DMS53 treated with DMSO at 0.1 percent for 48 hours (cell line): ENCODE results near the gene CDK19.
A peak's percentile ranks its signal among the peaks of the same experiment; 100 is the strongest.

ENCODE experiments used
- DNase-seq: peaks from one replicate; lab custom pipeline; 2025; ENCODE audit not compliant: unreplicated experiment; lab: John Stamatoyannopoulos, UW

Gene CDK19

DNA sequence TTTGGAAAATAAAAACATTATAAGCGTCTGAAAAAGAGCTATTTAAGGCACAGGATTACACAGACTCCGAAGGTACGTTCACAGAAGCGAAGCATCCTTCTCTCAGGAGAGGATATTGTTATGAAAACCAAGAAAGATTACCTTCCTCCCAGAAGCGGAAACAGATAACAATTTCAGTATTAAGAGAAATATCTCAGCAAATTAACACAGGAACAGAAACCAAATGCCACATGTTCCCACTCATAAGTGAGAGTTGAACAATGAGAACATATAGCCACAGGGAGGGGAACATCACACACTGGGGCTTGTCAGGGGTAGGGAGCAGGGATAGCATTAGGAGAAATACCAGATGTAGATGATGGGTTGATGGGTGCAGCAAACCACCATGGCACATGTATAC is 109.7 kb downstream of the CDK19 start:
- DNase-seq: no peak

DNA sequence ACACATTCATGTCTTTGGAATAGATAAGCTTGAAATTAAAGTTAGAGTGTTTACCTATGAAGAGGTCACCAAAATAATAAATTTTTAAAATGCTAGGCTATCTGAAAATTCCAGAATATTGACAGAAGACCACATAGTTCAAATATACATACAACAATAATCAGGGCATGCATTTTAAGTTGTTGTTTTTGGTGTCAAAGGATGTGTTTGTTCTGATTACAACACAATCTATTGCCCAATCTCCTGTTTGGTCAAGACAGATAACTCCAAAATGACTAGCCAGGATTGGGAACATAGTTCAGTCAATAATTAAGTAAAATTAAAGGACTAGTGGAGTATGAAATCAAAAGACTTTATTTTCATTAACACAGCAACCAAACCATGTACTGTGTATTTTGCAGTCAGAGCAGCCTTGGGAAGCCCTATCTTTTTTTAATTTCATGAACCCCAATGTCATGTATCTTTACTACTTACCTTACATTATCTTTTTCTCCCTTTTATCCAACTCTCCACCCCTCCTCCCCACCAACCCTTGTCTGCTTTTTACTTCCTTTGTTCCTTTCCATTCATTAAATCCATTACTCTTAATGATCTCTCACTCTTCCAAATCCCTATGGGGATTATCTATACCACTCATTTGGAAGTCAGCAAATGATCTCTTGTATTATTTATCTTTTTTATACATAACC is 111.2 kb downstream of the CDK19 start:
- no peak for DNase-seq

DNA sequence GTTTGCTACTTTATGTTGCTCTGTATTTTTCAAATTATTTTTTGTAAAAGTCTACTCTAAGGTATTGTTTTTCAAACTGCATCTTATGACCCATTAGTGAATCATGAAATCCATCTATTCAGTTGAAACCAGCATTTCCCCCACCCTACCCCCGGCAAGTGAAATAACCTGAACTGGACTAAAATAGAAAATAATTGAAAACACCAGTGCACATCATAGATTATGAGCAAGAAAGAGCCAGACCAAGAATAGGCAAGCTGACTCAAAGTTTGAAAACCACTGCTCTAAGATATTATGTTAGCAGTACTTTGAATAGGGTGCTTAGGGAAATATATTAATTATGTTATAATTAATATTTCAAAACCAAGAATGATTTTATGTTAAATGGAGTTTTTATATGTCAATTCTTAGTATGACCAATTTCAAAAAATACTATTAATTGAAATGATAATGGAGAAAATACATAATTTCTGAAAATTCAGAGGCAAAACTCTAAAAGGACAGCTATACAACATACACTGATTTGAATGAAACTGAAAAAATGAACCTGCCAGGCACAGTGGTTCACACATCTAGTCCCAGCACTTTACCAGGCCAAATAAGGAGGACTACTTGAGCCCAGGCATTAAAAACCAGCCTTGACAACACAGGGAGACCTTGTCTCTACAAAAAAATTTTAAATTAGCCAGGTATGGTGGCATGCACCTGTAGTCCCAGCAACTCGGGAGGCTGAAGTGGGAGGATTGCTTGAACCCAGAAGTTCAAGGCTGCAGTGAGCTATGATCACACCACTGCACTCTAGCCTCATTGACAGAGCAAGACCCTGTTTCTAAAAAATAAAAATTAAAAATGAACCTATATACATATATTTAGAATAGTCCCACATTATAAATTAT is 112.0 kb downstream of the CDK19 start:
- no peak for DNase-seq

DNA sequence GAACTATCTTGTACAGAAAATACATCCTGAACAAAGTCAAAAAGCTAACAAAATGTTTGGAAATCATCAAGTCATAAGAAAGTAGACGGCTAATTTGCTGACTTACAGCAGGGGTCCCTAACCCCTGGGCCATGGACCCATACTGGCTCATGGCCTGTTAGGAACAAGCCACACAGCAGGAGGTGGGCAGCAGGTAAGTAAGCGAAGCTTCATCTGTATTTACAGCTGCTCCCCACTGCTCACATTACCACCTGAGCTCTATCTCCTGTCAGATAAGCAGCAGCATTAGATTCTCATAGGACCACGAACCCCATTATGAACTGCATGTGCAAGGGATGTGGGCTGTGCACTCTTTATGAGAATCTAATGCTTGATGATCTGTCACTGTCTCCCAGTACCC is 115.5 kb downstream of the CDK19 start:
- no peak for DNase-seq

DNA sequence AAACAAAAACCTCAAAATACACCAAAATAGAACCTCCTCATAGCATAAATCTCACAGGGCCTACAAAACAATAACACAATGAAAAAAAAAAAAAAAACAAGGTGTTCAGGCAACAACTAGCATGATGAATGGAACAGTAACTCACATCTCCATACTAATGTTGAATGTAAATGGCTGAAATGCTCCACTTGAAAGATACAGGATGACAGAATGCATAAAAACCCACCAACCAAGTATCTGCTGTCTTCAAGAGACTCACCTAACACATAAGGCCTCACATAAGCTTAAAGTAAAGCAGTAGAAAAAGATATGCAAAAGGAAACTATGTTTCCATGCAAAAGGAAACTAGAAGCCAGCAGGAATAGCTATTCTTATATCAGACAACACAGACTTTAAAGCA is 121.3 kb downstream of the CDK19 start:
- no peak for DNase-seq

DNA sequence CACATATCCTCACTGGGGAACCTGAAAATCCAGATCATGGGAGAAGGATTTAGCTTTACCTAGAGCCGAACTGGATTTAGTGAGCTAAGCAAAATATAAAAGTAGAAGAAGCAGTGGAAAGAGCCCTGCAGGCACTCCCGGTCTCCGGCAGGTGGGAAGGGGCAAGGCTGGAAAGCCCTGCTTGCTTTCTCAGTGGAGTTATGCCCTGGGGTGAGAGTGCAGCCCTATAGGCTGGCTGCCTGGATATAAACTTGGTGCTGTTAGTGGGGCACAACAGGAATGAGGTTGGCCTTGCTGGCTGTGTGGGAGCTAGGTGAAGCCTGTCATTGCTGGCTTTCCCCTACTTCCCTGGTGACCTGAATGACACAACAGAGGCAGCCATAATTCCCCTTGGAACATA is 122.0 kb downstream of the CDK19 start:
- DNase-seq: no peak

DNA sequence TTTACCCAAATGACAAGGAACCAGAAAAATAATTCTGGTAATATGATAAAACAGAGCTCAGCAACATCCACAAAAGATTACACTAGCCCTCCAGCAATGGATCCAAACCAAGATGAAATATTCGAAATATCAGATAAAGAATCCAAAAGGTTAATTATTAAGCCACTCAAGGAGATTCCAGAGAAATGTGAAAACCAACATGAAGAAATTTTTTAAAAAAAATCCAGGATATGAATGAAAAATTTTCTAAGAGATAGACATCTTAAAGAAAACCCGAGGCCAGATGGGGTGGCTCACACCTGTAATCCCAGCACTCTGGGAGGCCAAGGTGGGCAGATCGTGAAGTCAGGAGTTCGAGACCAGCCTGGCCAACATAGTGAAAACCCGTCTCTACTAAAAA is 124.4 kb downstream of the CDK19 start:
- no peak for DNase-seq

DNA sequence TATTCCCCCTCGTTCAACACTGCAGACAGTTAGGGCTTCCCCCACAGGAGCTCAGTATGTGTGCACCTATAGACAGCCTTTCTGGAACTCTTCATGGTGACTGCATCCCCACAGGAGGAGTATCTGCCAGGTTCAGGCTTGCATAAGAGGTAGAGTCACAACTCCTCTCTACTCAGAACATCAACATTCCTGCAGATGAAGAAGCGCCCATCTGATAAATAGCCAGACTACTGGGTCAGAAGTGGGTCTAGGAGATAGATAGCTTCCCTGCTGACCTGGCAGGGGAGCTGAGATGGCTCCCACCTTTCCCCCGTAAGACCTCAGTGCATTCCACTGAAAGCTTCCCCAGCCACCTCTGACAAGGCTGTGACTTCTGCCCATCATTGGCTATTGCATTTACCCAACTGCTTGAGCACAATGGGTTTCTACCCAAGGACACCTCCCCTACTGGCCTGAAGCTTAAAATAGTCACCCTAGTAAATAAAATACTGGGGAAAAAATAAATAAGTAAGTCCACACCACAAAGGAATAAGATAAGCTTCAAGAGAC is 125.1 kb downstream of the CDK19 start:
- no peak for DNase-seq

DNA sequence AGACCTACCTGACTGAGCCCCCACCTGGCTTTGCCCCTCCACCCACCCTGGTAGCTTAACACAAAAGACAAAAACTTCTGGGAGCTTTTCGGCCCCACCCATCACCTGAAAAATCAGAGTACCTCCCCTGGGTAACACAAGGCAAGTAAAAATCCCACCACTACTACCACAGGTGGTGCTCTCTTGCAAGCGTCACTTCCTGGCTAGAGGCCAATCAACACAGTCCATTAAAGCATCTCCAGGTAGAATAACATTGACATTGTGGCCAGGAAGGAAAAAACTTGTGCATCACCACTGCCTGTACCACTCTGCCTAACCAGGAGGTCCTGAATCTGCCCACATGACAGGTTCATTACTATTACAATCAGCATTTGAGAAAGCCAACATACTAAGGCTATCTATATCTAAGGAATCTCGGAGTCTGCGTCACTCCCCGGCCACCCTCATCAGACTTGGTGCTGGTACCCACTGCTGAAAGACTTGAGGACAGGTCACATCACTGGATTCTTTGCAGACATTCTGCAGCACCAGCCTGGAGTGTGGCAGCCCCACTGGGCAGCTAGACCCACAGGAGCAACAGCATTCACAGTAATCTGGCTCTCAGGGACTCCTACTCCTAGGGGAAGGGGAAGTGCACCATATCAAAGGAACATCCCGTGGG is 125.9 kb downstream of the CDK19 start:
- no peak for DNase-seq

DNA sequence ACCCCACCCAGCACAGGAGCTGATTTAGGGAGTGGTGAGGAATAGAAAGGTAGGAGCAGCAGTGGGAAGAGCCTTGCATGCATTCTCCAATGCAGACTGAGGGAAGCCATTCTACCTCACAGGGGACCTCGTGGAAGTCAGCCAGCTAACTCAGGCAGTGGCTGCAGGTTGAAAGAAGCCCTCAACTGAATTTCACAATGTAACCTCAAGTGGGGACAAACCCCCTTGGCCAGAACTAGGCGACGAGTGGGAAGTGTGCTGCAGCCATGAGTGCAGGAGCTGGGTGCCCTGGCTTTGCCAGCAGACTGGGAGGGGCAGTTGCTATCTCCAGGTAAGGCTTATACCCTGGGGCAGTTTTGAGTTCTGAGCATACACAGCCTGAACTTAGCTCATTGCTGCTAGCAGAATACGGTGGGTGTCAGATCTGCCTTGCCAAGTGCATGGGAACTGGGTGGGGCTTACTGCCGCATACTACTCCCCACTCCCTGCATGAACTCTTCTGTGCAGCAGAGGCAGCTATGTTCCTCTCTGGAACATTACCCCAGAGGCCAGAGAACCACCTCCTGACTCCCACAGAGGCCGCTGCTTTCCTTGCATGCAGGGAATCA is 126.5 kb downstream of the CDK19 start:
- no peak for DNase-seq

DNA sequence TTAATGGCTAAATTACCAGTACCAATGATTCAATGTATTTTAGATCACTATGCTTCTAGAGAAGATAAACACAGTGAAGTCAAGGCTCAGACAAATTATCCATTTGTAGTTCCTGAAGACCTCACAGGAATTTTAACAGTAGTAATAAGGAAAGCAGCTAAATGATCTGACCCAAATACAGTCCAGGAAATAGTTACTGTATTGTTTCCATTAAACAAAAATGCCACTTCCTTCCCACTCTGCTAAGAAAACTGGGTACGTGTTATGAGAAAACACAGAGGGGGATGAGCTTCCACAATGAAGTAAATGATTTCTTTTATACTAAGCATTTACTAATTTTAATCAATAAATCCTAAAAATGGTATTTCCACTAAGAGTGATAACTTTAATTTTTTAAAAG is 127.9 kb downstream of the CDK19 start:
- no peak for DNase-seq

DNA sequence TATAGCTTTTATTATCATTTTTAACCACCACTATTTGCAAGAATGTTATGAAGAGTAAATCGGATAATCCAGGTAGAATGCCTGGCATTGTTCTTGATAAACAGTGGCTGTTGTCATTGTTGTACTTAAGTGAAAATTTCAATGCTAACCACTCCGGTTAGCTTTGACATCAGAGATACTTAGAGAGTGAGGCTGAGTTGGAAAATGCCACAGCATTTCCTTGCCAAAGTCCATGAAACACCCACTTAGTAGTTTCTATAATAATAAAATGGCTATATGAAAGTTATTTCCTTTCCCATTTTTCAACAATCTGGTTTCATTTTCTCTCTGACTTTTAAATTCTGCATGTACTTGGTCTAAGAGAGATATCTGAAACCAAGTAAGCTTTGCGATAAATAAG is 132.0 kb downstream of the CDK19 start:
- no peak for DNase-seq

DNA sequence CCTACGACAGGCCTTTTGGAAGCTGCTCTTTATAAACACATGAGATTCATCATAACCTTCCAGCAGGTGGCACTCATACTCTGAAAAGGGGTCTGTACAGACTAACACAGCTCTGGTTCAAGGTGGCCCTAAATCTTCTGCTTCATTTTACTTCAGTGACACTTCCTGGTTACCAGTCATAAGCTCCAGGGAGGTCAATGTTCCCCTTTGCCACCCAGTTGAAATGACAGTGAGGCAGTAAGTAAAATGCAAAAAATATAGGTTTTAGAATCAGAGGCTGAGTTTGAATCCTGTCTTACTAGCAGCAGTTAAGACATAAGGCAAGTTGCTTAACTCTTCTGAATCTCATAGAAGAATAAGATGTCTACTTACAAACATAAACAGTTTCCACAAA is 132.8 kb downstream of the CDK19 start:
- DNase-seq: peak; percentile 74

DNA sequence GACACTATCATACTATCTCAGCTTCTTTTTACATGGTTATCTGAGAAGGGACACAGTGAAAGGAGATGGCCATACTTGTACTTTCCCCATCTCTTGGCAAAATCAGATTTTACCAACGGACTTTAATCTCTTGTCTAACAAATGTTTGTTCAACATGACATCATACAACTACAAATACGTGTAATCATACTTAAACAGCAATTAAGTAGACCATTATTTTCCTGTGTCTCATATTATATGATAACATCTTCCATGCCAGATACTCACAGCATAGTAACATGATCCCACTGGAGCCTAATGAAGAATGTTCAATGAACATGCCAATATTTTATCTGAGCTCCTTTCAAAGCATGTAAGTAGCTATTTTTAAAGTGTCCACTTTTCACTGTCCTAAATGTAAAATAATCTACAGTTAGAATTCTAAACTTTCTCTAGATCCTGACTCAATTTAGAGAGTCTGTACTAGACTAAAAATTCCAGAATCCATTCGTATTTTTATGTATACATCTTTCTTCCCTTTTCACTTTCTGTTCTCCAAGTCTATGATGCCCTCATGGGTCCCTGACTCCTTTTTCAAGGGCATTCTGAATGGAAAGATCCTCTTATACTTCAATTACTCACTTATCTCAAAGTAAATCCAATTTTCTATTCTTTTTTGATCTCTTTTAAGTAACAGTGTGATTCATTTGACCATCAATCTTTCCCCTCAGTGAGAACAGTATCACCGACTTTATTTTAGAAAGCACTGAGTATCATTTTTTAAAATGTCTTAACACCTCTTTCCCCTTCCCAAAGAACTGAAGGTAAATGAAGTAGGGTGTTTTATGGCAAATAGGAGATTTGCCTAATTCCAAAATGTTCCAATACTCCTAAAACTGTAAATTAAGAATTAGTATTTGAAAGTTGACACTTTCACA is 133.5 kb downstream of the CDK19 start:
- peak; percentile 30 for DNase-seq

DNA sequence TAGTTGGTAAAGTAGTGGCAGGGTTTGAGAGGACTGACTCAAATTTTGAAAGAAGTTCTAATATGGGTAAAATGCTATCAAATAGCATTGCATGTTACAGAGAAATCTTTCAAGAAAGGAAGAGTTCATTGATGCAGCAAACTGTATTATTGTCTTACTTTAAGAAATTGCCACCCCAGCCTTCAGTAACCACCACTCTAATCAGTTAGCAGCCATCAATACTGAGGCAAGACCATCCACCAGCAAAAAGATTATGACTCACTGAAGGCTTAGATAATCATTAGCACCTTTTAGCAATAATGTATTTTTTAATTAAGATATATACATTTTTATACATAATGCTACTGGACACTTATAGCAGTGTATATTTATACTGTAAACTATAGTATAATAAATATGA is 138.9 kb downstream of the CDK19 start:
- no peak for DNase-seq

DNA sequence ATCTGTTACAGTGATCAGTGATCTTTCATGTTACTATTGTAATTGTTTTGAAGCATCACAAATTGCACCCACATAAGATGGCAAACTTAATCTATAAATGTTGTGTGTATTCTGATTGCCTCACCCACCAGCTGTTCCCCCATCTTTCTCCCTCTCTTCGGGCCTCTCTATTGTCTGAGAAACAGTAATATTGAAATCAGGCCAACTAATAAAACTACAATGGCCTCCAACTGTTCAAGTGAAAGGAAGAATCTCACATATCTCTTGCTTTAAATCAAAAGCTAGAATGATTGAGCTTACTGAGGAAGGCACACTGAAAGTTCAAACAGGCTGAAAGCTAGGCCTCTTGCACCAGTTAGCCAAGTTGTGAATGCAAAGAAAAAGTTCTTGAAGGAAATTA is 141.2 kb downstream of the CDK19 start:
- DNase-seq: no peak

DNA sequence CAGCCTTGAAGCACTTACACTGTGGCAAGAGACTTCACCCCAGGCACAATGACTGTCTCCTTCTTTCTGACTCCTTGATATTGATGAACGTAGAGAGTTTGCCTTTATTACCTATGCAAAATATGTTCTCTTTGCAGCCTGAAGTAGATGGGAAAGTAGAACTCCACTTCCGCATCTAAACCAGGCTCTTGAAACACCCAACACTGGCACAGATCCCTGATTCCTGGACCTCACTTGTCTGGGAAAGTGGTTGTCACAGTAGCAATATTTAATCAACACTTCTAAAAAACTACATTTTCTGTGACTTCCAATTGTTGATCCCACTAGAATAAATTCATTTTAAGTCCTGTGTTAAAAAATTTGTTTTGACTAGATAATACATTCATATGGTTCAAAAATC is 143.1 kb downstream of the CDK19 start:
- DNase-seq: no peak

DNA sequence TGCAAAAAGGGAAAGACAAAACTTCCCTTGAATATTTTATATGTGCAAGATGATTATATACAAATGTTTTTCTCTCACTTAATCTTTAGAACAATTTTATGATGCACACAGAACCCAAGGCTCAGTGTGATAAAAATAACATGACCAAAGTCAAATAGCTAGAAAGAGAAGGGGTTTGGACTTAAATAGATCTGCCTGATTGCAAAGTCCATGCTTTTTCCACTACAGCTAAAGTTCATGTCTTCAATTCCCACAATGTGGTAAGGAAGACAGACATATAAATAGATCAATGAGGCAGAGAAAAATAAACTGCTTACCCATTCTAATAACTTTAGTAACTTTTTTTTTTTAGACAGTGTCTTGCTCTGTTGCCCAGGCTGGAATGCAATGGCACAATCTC is 143.8 kb downstream of the CDK19 start:
- DNase-seq: no peak

DNA sequence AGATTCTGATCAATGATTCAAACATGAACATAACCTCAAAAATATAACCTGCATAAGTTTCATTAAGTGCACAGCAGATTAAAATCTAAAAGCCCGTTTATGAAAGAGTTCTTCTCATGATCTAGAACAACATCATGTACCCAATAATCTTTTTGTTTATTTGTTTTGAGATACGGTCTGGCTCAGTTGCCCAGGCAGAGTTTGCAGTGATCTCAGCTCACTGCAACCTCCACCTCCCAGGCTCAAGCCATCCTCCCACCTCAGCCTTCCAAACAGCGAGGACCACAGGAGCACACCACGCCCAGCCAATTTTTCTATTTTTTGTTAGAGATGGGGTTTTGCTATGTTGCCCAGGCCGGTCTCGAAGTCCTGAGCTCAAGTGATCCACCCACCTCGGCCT is 149.7 kb downstream of the CDK19 start:
- no peak for DNase-seq

DNA sequence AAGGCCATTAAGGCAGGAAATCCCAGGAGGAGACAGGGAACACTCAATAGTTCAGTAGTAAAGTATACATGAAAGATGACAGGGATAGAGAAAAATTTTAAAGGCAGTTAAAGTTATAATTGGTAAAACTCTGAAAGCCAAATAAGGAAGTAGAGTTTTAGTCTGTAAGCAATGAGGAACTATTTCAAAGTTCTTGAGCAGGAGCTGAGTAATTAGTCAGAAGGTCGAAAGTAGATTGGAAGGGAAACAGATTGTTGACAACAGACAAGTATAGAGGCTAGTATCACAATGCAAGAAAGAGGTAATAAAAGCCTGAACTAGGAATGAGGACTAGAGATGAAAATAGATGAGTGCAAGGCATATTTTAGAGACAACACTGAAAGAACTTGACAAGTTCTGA is 150.3 kb downstream of the CDK19 start:
- DNase-seq: no peak
